A673 (cell line): Measurements from ENCODE around the gene MAP7. TPM values are rescaled to one million over a fixed set of nuclear protein-coding genes. Genes with fewer than 3 reads are reported as not detected.
"Not testable (repeated sequence)": the region's sequence is repeated elsewhere in the genome, so short reads cannot be mapped to it uniquely, and the experiment has no call there.

Source experiments
- BruUV-seq: library from RNA; stranded (reverse); fragments of 400-500 nt; replicated peaks from 2 replicates; lab custom pipeline; 2021; lab: Mats Ljungman, UMichigan
- CTCF ChIA-PET: fragments of 300-600 bp; sonication (Branson Sonifier 250); formaldehyde crosslinking; loops from one replicate; lab custom pipeline; 2022; ENCODE audit warnings: antibody characterized with exemption; lab: Charles Lee
- POLR2A ChIA-PET: fragments of 300-600 bp; sonication (Branson Sonifier 250); formaldehyde crosslinking; loops from one replicate; lab custom pipeline; 2022; ENCODE audit warnings: antibody characterized with exemption; ENCODE audit not compliant: low non-redundant PET; lab: Charles Lee
- DNase-seq: peaks from one replicate; pipeline ENCODE4 v3.0.0-alpha.2; 2015; ENCODE audit warnings: low spot score
- H3K27ac ChIP-seq: fragments of 200-600 bp; sonication (generic); 2 replicates; pipeline ENCODE4 v1.5.1; 2016; ENCODE audit warnings: mixed run types, low read depth, mild to moderate bottlenecking, mixed read lengths, antibody characterized with exemption, low read length; ENCODE audit not compliant: poor library complexity, severe bottlenecking
- H3K27me3 ChIP-seq: fragments of 200-600 bp; sonication (generic); replicated peaks from 2 replicates; pipeline ENCODE4 v1.6.1; 2017; ENCODE audit warnings: mixed run types, low read depth, mild to moderate bottlenecking, mixed read lengths, antibody characterized with exemption, low read length; ENCODE audit not compliant: insufficient read depth, poor library complexity
- H3K36me3 ChIP-seq: fragments of 200-600 bp; sonication (generic); 2 replicates; pipeline ENCODE4 v1.6.1; 2016; ENCODE audit warnings: mixed run types, mild to moderate bottlenecking, mixed read lengths, antibody characterized with exemption, low read length; ENCODE audit not compliant: insufficient read depth, poor library complexity, severe bottlenecking
- H3K4me1 ChIP-seq: fragments of 200-600 bp; sonication (generic); 2 replicates; pipeline ENCODE4 v1.6.1; 2017; ENCODE audit warnings: mixed run types, mild to moderate bottlenecking, mixed read lengths, antibody characterized with exemption, low read length; ENCODE audit not compliant: insufficient read depth, poor library complexity, severe bottlenecking
- H3K4me3 ChIP-seq: fragments of 200-600 bp; sonication (generic); 2 replicates; pipeline ENCODE4 v1.5.1; 2016; ENCODE audit warnings: low read depth, mixed run types, mild to moderate bottlenecking, mixed read lengths, low read length; ENCODE audit not compliant: poor library complexity, severe bottlenecking
- H3K9me3 ChIP-seq: fragments of 200-600 bp; sonication (generic); 2 replicates; pipeline ENCODE4 v1.6.1; 2016; ENCODE audit warnings: mixed run types, low read depth, mild to moderate bottlenecking, mixed read lengths, antibody characterized with exemption, low read length; ENCODE audit not compliant: poor library complexity, severe bottlenecking
- CTCF ChIP-seq: fragments of 300-800, 200-600 bp; sonication (generic); conservative IDR thresholded peaks from 2 replicates; pipeline ENCODE4 v1.5.1; 2017; ENCODE audit warnings: low read depth, mild to moderate bottlenecking, antibody characterized with exemption, low read length, moderate library complexity, mixed read lengths
- EZH2 ChIP-seq: fragments of 200-600 bp; sonication (generic); IDR thresholded peaks from 2 replicates; pipeline ENCODE4 v1.6.1; 2017; ENCODE audit warnings: borderline replicate concordance, low read depth, mild to moderate bottlenecking, mixed read lengths, antibody characterized with exemption, low read length; ENCODE audit not compliant: poor library complexity, severe bottlenecking
- intact Hi-C: fragments of 100-400 bp; cut with micrococcal nuclease; formaldehyde crosslinking; loops from one replicate; pipeline ENCODE4 v1.10.0; 2022; ENCODE audit not compliant: unreplicated experiment
- total RNA-seq: library from RNA; stranded (reverse); gene quantifications from 2 replicates; pipeline ENCODE4 v1.2.3, GENCODE V29; 2021

The MAP7 gene
- total RNA-seq, 1 experiment from 2014 or later, result 0.09 TPM

GRCh38 chr6:136591617-136592016 is 41.4 kb upstream of the MAP7 start:
- BruUV-seq, result no TSS peak
- no peak for DNase-seq
- POLR2A ChIA-PET, result no interaction called here
- TF ChIP-seq CTCF (no peak), EZH2 (no peak)
- H3K4me1 ChIP-seq, result peaks cover 12% of the 10 kb centered on the region
- CTCF ChIA-PET, result no interaction called here
- no peak overlapping the region for H3K27ac ChIP-seq
- no peaks in the 10 kb centered on the region for H3K36me3 ChIP-seq
- H3K9me3 ChIP-seq, result no peaks in the 10 kb centered on the region
- intact Hi-C loops, result no loop called here
- no peaks in the 10 kb centered on the region for H3K27me3 ChIP-seq
- no peak overlapping the region for H3K4me3 ChIP-seq

GRCh38 chr6:136590846-136591245 is 40.6 kb upstream of the MAP7 start:
- POLR2A ChIA-PET, H3K27me3 ChIP-seq, H3K27ac ChIP-seq, H3K9me3 ChIP-seq, H3K4me3 ChIP-seq, BruUV-seq, H3K36me3 ChIP-seq, CTCF ChIA-PET, intact Hi-C loops, DNase-seq: not testable (repeated sequence)
- H3K4me1 ChIP-seq, result peaks cover 12% of the 10 kb centered on the region

GRCh38 chr6:136587527-136587926 is 37.3 kb upstream of the MAP7 start:
- BruUV-seq, result no TSS peak
- POLR2A ChIA-PET, result no interaction called here
- Histone ChIP-seq H3K36me3 (no peaks in the 10 kb centered on the region), H3K27me3 (no peaks in the 10 kb centered on the region), H3K27ac (no peak overlapping the region), H3K4me1 (no peaks in the 10 kb centered on the region), H3K4me3 (no peak overlapping the region), H3K9me3 (no peaks in the 10 kb centered on the region)
- intact Hi-C loops, result loop anchor here (10.0 kb wide), 1 partner anchor 337 kb away; the partner anchor contains the start of gene SLC35D3
- TF ChIP-seq EZH2, result no peak
- TF ChIP-seq CTCF, result no peak
- no peak for DNase-seq
- CTCF ChIA-PET, result no interaction called here

GRCh38 chr6:136586295-136586694 is 36.1 kb upstream of the MAP7 start:
- POLR2A ChIA-PET, result no interaction called here
- Histone ChIP-seq H3K4me3 (no peak overlapping the region), H3K4me1 (no peaks in the 10 kb centered on the region), H3K36me3 (no peaks in the 10 kb centered on the region), H3K27ac (no peak overlapping the region), H3K27me3 (no peaks in the 10 kb centered on the region), H3K9me3 (no peaks in the 10 kb centered on the region)
- intact Hi-C loops, result loop anchor here (10.0 kb wide), 1 partner anchor 339 kb away; the partner anchor contains the start of gene SLC35D3
- DNase-seq, result no peak
- CTCF ChIA-PET, result no interaction called here
- TF ChIP-seq EZH2 (no peak), CTCF (no peak)
- BruUV-seq, result no TSS peak

GRCh38 chr6:136585523-136585922 is 35.3 kb upstream of the MAP7 start:
- H3K27ac ChIP-seq, DNase-seq, BruUV-seq, H3K9me3 ChIP-seq, POLR2A ChIA-PET, CTCF ChIA-PET, H3K36me3 ChIP-seq, H3K4me1 ChIP-seq, H3K27me3 ChIP-seq, H3K4me3 ChIP-seq: not testable (repeated sequence)
- intact Hi-C loops, result loop anchor here (10.0 kb wide), 1 partner anchor 339 kb away; the partner anchor contains the start of gene SLC35D3
